ENCODE data around the gene ZNF512.
"Not testable (repeated sequence)": the region's sequence is repeated elsewhere in the genome, so short reads cannot be mapped to it uniquely, and the experiment has no call there.

The ZNF512 gene

DNA sequence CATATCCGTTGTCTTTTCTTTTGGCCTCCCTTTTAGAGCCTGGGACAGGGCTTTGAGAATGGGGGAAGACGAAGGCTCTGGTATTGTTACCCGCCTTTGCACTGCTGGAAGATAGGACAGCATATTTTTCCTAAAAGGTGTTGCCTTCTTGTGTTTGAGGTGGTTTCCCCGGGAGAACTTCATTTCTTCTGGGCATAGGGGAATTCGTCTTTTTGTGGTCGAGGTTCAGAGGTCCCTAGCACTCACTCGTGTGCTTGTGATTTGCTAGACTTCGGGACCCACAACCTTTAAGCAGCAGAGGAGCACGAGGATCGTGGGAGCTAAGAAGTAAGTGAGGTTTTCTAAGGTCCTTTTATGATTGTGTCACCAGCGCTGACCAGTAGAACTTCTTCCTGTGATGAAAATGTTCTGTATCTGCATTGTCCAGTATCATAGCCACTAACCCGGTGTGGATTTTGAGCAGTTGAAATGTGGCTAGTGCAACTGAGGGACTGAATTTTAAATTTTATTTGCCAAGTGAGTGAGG, 611 bp downstream of the ZNF512 start:
- DNase-seq = no peak

GRCh38 chr2:27584597-27584996, 1.8 kb downstream of the ZNF512 start:
- DNase-seq = no peak

- no peak for DNase-seq
These were observed 4.2 kb downstream of the ZNF512 start for GRCh38 chr2:27587025-27587424.

DNA sequence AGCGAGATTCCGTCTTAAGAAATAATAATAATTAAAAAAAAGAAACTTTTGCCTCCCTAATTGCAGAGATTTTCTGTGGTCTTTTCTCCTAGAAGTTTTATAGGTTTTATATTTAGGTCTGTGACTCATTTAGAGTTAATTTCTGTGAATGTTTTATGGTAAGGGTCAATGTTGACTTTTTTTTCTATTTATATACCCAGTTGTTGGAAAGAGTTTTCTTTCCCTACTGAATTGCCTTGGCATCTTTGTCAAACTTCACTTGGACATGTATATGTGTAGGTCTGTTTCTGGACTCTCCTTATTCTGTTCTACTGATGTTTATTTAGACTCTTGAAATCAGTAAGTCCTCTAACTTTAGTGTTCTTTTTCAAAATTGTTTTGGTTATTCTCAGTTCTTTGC, 5.5 kb downstream of the ZNF512 start:
- no peak for DNase-seq

DNA sequence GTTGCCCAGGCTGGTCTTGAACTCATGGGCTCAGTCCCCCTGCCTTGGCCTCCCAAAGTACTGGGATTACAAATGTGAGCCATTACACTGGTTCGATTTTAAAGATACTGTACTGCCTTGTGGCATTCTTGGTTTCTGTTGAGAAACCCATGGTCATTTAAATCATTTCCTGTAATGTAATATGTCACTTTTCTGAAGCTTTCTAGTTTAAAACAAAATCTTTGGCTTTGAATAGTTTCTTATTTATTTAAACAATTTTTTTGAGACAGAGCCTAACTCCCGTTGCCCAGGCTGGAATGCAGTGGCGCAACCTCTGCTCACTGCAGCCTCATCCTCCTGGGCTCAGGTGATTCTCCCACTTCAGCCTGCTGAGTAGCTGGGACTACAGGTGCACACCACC, 8.9 kb downstream of the ZNF512 start:
- no peak for DNase-seq

GRCh38 chr2:27593240-27593639, 10.4 kb downstream of the ZNF512 start:
- no peak for DNase-seq

GRCh38 chr2:27594020-27594703, 11.3 kb downstream of the ZNF512 start:
- not testable (repeated sequence) for DNase-seq

DNA sequence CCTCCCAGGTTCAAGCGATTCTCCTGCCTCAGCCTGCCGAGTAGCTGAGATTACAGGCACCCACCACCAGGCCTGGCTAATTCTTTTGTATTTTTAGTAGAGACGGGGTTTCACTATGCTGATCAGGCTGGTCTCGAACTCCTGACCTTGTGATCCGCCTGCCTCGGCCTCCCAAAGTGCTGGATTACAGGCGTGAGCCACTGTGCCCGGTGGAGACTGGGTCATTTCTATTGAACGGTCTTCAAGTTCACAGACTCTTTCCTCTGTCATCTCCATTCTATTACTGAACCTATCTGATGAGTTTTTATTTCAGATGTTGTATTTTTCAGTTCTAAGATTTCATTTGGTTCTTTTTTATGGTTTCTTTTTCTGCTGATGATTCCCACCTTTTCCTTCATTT, 12.6 kb downstream of the ZNF512 start:
- not testable (repeated sequence) for DNase-seq

DNA sequence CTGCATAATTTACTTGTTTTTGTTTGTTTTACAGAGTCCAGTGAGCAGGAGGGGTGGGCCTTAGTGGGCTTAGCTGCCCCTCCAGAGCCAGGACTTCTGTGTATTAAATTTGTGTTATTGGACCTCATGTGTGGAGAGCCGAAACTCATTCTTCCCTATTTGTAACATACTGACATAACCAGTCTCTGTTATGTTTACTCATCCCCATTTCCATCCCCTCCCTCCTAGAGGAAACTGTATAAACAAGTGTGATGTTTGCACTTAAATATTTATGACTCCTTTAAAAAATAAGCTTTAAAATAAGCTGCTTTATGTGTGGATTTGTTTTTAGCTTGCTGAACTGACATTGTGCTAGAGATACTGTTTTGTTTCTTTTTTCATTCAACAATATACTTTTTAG, 13.8 kb downstream of the ZNF512 start:
- DNase-seq = no peak

GRCh38 chr2:27606611-27607010, 23.8 kb downstream of the ZNF512 start:
- DNase-seq = no peak

DNA sequence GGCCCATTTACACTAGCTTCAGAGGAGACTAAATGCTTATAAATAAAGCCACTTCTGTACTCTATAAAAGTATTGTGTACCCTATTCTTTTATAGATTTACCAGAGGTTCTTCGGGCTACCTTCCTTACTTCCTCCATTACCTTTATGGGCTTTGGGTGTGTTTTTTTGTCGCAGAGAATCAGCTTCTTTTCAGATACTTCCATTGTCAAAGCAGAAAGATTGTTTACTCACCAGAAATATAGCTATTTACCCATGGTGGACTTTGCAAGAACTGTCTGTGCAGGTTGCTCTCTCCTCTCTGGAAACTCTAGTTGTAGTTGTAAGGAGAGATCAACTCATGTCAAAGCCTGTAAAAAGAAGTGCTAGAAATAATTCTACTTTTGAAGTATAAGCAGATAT, 31.1 kb downstream of the ZNF512 start:
- no peak for DNase-seq

GRCh38 chr2:27615316-27615715, 32.5 kb downstream of the ZNF512 start:
- DNase-seq = no peak

DNA sequence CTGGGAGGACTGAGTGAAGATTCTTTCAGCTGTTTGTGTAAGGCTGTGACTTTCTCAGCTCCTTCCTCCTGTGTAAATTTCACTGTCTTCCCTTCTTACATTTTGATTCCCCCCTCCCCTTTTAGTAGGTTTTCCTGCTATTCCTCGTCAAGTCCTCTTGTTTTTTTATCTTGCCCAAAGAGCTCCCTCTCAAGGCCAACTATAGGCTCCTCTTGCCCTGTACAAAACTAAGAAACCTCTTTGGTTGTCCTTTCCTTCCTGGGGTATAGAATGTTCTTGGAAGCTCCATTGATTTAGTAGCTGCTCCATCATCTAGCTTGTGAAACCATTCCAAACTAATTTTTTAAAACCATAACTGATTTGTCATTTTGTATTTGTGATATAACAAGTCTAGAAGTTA, 38.7 kb downstream of the ZNF512 start:
- DNase-seq = no peak

GRCh38 chr2:27622921-27623384, 40.1 kb downstream of the ZNF512 start:
- DNase-seq = peak; percentile 91

- DNase-seq = no peak
These were observed 42.1 kb downstream of the ZNF512 start for GRCh38 chr2:27624943-27625342.

DNA sequence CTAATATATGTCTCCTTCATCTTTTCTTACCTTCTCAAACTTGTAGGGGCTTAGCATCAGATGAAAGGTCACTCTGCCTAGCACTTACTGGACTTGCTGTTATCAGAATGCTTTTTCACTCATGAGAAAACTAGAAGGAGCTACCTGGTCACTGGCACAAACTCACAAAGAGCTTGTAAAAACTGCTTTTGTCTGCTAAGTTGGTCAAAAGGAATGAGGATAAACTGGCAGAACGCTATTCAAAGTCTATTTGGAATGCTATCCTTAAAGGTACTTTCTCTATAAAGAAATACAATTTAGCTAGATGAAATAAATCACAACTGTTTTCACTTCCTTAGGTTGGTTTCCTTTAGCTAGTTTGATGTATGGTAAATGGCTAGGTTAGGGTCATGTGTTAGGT, 43.5 kb downstream of the ZNF512 start:
- DNase-seq = not testable (repeated sequence)

GRCh38 chr2:27626921-27627320, 44.1 kb downstream of the ZNF512 start:
- not testable (repeated sequence) for DNase-seq

DNA sequence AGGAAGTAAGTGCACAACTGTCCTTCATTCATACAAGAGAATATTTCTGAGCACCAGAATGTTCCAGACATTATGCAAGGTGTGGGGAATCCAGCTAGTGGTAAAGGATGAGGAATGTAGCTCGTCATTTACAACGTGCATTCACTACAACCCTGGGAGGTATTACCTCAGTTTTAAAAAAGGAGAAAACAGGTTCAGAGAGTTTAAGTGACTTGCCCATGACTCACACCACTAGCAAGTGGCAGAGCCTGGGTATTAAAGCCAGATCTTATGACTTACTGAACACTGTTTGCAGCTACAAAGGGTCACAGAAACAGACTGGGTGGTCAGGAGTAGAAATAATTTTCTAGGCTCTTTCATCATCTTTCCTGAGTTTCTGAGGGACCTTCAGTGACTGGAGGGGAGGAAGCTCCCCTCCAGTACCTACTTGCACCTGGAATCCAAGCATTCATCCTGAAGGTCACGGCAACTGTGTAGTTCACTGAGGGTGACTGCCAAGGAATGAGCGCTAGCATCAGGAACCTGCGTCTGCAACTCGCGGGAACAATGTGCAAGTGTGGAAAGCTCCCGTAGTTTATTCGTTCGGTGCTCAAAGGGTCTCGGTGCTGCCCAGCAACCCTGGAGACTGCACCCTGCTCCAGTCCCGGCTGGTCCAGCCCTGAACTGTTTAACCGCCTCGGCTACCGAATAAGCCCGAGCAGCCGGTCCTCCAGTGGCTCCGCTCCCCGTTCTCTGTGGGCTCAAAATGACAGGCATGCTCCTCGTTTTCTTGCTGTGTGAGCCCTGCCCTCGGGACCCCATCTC, 45.3 kb downstream of the ZNF512 start:
- DNase-seq = peak; percentile 79

GRCh38 chr2:27628767-27629709, 46.2 kb downstream of the ZNF512 start, which contains the start of the genes CCDC121 and GPN1:
Gene CCDC121, minus strand, starts transcription at chr2:27629012. Its CDS starts 1,213 bp downstream, at chr2:27627799.
Gene GPN1, plus strand, starts transcription at chr2:27629050. Its CDS starts 9 bp downstream, at chr2:27629059.
- DNase-seq = peak; percentile 94

DNA sequence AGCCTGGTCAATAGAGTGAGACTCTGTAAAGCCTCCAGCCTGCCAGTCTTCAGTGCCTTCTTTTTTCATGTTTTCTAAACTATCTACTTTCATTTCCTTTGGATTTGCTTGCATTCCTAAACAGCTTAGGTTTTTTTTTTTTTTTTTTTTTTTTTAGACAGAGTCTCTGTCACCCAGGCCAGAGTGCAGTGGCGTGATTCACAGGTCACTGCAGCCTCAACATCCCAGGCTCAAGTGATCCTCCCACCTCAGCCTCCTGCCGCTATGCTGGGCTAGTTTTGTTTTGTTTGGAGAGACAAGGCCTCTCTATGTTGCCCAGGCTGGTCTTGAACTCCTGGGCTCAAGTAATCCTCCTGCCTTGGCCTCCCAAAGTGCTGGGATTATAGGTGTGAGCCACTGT, 47.4 kb downstream of the ZNF512 start:
- DNase-seq = not testable (repeated sequence)

DNA sequence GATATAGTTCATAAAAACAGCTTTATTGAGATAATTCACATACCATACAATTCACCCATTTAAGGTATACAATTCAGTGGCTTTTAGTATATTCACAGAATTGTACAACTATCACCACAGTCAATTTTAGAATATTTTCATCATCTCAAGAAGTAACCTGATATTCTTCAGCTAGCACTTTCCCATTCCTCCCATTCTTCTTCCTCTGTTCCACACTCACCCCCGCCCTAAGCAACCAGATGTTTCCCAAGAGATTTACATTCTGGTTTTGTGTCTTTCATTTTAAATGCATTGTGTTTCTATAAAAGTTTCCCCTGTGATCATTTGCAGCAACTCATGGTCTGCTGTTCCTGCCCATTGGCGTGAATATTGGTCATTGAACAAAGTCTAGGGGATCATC, 51.4 kb downstream of the ZNF512 start:
- no peak for DNase-seq

DNA sequence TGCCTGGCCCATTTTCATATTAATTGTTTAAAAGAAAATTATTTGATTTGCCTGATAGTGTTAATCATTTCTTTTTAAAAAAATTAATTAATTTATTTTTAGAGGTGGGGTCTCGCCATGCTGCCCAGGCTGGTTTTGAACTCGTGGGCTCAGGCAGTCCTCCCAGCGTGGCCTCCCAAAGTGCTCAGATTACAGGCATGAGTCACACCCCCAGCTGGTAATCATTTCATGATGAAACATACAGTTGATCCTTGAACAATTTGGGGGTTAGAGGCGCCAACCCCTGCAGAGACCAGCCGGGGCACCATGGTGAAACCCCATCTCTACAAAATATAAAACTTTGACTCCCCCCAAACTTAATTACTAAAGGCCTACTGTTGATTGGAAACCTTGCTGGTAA, 53.9 kb downstream of the ZNF512 start:
- peak; percentile 20 for DNase-seq

All from fibroblast of skin of scalp (primary cell).